ENCODE data around the gene ARFGAP2.

The ARFGAP2 gene

DNA sequence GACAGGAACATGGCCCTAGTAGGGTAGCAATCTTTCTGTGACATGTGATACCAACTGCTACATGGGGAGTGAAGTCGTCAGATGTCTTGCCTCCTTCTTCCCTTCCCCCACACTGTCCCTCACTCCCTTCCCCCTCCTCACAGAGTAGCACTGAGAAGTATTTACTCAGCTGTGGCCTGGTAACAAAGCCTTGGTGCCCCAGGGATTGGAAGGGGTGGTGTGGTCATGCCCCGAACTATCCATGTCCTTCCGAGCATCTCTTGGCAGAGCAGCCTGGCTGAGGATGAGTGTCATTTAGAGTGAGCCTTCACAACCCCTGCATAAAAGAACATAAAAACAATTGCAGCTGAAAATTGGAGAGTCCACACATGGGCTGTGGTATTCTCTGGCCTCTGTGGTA lies 46.1 kb downstream of the ARFGAP2 start:
- no peak overlapping the region for H3K27ac ChIP-seq
- TF ChIP-seq, protein P1, sequence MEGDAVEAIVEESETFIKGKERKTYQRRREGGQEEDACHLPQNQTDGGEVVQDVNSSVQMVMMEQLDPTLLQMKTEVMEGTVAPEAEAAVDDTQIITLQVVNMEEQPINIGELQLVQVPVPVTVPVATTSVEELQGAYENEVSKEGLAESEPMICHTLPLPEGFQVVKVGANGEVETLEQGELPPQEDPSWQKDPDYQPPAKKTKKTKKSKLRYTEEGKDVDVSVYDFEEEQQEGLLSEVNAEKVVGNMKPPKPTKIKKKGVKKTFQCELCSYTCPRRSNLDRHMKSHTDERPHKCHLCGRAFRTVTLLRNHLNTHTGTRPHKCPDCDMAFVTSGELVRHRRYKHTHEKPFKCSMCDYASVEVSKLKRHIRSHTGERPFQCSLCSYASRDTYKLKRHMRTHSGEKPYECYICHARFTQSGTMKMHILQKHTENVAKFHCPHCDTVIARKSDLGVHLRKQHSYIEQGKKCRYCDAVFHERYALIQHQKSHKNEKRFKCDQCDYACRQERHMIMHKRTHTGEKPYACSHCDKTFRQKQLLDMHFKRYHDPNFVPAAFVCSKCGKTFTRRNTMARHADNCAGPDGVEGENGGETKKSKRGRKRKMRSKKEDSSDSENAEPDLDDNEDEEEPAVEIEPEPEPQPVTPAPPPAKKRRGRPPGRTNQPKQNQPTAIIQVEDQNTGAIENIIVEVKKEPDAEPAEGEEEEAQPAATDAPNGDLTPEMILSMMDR (conservative IDR thresholded peaks at IDR 0.05) = no peak

DNA sequence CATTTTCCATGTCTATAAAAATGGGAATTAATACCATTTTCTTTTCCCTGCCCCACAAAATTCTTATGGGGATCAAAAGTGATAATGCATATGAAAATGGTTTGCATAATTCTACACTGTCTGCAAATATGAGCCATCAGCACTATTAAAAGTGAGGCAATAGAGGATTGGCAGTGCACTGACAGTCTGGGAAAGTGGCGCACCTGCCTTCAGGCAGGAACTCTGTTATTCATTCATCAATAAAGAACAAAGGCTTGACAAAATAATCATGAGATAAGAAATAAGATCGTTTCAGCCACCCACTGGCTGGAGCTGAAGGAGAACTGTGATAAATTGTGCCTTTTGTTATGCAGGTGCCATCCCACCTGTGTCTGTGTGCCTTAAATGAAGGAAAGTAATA lies 49.5 kb downstream of the ARFGAP2 start:
- no peak overlapping the region for H3K27ac ChIP-seq
- TF ChIP-seq, protein P1 (conservative IDR thresholded peaks at IDR 0.05) = no peak

DNA sequence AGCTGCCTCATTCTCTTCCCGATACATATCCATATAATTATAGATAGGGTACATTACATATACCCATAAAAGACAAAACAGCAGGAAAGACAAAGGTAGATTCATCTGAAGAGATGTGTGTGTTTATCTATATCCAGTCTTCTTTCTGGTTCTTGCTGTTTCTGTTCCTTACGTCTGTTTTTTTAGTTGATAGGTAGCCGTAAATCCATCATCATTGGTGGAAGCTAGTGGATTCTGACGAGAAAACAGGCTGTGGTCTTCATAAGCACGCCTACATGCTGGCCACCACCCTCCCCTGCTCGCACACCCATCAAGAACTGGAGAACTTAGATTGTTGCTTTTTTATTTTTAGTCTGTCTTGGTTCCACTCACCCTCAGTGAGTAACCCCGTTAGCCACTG lies 51.6 kb downstream of the ARFGAP2 start:
- TF ChIP-seq, protein P1 (conservative IDR thresholded peaks at IDR 0.05) = no peak
- H3K27ac ChIP-seq = no peak overlapping the region

DNA sequence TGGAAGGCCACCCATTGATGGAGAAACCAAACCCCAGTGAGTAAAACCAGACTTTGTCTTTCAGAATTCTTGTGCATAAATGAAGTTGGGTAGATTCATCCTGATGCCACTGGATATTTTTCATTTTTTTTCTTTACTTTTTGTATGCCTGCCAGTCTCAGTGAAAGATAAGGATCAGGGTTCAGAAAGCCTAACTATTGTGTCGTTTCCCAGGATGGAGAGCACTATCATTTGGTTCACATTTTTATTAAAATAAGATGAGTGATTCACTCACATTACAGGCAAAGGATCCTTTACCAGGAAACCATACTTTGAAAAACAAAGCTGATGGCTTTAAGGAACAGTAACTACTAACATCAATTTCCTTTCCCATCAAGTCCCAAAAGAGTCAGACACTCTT lies 52.0 kb downstream of the ARFGAP2 start:
- no peak overlapping the region for H3K27ac ChIP-seq
- TF ChIP-seq, protein P1 (conservative IDR thresholded peaks at IDR 0.05) = no peak

DNA sequence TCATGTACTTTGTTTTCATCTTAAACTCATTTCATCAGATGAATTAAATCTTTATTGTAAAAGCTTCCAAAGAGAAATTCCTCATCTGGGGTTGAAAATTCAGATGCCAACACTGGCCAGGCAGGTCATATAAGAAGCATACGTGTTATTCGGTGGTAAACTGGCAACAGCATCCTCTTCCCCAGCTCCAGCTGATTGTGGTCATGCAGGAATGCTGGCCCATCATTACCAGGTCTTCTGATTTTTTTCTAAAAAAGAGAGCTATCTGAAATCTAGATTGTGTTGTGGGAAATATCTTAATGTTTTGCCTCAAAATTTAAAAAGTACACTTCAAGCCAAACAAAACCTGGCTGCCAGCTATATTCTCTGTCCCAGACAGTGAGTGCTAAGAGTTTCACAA lies 53.6 kb downstream of the ARFGAP2 start:
- H3K27ac ChIP-seq = no peak overlapping the region
- TF ChIP-seq, protein P1 (conservative IDR thresholded peaks at IDR 0.05) = no peak

DNA sequence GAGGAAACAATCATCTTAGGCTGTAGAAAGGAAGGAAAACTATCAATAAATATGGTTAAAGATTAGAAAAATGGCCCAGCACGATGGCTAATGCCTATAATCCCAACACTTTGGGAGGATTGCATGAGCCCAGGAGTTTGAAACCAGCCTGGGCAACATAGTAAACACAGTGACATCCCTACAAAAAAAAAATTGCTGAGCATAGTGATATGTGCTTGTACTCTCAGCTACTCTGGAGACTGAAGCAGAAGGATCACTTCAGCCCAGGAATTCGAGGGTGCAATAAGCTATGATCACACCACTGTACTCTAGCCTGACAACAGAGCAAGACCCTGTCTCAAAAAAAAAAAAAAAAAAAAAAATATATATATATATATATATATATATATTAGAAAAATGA lies 54.9 kb downstream of the ARFGAP2 start:
- TF ChIP-seq, protein P1 (conservative IDR thresholded peaks at IDR 0.05) = no peak
- no peak overlapping the region for H3K27ac ChIP-seq

DNA sequence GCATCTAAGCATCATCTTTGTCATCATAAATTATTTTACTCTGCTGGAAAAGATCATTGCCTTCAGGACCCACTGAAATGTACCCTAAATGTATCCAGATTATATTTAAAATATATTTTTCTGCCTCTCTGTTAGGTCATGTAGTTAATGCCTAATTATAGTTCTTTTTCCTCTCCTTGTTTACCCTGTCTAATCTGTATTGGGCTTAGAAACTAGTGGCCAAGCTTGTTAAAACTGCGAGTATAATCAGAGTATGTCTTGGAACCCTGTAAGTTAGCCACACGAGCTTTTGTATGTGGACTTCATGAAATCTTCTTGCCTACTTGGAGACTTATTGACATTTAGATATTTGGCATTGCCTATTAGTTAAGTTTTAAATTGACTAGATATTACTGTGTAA lies 55.6 kb downstream of the ARFGAP2 start:
- TF ChIP-seq, protein P1 (conservative IDR thresholded peaks at IDR 0.05) = no peak
- H3K27ac ChIP-seq = no peak overlapping the region

DNA sequence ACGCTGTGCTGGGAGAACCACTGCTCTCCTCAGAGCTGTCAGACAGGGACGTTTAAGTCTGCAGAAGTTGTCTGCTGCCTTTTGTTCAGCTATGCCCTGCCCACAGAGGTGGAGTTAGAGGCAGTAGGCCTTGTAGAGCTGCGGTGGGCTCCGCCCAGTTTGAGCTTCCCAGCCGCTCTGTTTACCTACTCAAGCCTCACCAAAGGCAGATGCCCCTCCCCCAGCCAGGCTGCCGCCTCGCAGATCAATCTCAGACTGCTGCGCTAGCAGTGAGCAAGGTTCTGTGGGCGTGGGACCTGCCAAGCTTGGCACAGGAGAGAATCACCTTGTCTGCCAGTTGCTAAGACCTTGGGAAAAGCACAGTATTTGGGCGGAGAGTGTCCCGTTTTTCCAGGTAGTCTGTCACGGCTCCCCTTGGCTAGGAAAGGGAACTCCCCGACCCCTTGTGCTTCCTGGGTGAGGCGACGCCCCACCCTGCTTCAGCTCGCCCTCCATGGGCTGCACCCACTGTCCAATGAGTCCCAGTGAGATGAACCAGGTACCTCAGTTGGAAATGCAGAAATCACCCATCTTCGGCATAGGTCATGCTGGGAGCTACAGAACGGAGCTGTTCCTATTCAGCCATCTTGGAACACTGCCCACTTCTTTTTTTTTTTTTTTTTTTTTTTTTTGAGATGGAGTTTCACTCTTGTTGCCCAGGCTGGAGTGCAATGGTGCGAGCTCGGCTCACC lies 57.6 kb downstream of the ARFGAP2 start:
- peak overlapping the region; percentile 52 for H3K27ac ChIP-seq

All from VCaP (cell line).